Fibroblast of pulmonary artery (primary cell): Measurements from ENCODE around the gene ABCC9.
A peak's percentile ranks its signal among the peaks of the same experiment; 100 is the strongest.

Experiments used
- DNase-seq: peaks from one replicate; pipeline ENCODE4 v3.0.0-alpha.2; 2010; ENCODE audit warnings: low read depth
- H3K4me3 ChIP-seq: replicated peaks from 2 replicates; pipeline ENCODE4 v1.5.1; 2011; ENCODE audit warnings: low read depth, mild to moderate bottlenecking, control low read depth, low read length, moderate library complexity
- TF ChIP-seq, protein P1 (sequence below): IDR thresholded peaks from 2 replicates; pipeline ENCODE4 v1.5.1; 2011; ENCODE audit warnings: mild to moderate bottlenecking, control low read depth, low read length, inconsistent platforms; ENCODE audit errors: missing control alignments

ABCC9 gene

DNA sequence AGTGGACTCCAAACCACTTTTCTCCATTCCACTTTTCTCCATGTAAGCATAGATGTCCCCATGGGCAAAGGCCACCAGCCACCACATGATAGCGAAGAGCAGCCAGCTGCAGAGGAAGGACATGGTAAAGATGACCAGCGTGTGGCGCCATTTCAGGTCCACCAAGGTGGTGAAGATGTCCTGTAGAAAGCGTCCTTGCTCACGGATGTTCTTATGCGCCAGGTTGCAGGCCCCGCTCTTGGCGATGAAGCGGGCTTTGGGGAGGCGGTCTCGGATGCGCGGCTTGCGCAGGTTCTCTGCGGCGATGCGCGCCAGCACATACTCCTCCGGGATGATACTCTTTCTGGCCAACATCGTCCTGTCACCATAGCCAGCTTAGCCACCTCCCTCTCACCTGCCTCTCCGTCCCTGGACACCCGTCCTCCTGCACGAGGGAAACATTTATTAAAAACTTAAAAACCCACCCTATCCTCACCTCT lies 167.9 kb downstream of the ABCC9 start:
- DNase-seq, result peak; percentile 10
- TF ChIP-seq, protein P1, sequence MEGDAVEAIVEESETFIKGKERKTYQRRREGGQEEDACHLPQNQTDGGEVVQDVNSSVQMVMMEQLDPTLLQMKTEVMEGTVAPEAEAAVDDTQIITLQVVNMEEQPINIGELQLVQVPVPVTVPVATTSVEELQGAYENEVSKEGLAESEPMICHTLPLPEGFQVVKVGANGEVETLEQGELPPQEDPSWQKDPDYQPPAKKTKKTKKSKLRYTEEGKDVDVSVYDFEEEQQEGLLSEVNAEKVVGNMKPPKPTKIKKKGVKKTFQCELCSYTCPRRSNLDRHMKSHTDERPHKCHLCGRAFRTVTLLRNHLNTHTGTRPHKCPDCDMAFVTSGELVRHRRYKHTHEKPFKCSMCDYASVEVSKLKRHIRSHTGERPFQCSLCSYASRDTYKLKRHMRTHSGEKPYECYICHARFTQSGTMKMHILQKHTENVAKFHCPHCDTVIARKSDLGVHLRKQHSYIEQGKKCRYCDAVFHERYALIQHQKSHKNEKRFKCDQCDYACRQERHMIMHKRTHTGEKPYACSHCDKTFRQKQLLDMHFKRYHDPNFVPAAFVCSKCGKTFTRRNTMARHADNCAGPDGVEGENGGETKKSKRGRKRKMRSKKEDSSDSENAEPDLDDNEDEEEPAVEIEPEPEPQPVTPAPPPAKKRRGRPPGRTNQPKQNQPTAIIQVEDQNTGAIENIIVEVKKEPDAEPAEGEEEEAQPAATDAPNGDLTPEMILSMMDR, result peak; percentile 15

GRCh38 chr12:21771311-21771710 lies 169.9 kb downstream of the ABCC9 start:
- DNase-seq, result peak; percentile 58
- H3K4me3 ChIP-seq, result no peak overlapping the region
- TF ChIP-seq, protein P1, result no peak

More for the DNA sequence above, 167.9 kb downstream of the ABCC9 start:
- peak overlapping the region; percentile 52 for H3K4me3 ChIP-seq

DNA sequence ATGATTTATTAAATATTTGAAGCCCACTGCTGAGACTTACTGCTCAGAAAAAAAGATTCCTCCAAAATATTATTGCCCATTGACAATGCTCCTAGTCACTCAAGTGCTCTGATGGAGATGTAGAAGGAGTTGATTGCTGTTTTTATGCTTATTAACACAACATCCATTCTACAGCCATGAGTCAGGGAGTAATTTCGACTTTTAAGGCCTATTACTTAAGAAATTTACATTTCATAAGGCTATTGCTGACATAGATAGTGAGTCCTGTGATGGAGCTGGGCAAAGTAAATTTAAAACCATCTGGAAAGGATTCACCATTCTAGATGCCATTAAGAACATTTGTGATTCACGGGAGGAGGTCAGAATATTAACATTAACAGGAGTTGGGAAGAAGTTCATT lies 171.9 kb downstream of the ABCC9 start:
- TF ChIP-seq, protein P1, result no peak
- H3K4me3 ChIP-seq, result no peak overlapping the region
- no peak for DNase-seq

GRCh38 chr12:21766403-21766802 lies 174.8 kb downstream of the ABCC9 start:
- DNase-seq, result no peak
- TF ChIP-seq, protein P1, result no peak
- H3K4me3 ChIP-seq, result no peak overlapping the region

GRCh38 chr12:21764950-21765349 lies 176.3 kb downstream of the ABCC9 start:
- TF ChIP-seq, protein P1, result no peak
- no peak overlapping the region for H3K4me3 ChIP-seq

DNA sequence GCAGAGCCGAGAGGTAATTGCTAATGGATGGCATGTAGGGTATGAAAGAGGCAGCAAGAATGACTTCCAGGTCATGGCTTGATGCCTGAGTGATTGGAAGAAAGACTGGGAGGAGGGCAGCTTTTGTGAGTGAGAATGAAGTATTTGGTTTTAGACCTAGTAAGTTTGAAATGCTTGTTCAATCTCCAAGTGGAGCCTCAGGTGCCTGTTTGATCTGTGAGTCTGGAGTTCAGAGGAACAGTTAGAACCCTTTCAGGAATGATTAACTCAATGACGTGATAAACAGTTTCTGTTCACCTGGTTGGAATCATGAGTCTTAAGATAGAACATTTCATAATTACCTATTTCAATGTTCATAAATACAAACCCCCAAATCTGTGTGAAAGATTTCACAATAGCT lies 177.2 kb downstream of the ABCC9 start:
- no peak for DNase-seq
- no peak overlapping the region for H3K4me3 ChIP-seq
- TF ChIP-seq, protein P1, result no peak

More at GRCh38 chr12:21764950-21765349, 176.3 kb downstream of the ABCC9 start:
- DNase-seq, result no peak

DNA sequence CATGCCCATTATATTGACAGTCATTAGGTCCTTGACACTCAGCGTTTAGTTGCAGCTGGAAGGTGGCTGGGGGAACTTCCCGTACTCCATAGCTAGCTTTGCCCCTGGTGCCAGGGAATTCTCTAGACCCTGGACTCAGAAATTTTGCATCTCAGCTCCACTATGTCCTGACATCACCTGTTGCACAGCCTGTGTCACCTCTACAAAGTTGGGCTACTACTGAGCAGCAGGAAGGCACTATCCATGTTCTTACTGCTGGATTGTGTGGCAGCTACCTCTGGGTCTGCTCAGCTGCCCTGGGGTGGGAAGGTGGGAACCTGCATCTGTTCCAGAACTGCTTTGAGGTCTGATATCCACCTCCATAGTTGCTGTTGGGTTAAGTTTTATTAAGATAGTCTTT lies 177.7 kb downstream of the ABCC9 start:
- DNase-seq, result no peak
- no peak overlapping the region for H3K4me3 ChIP-seq
- TF ChIP-seq, protein P1, result no peak
